Neural crest cell (in vitro differentiated cells): ENCODE measurements around the gene MTHFD1L. TPM values are rescaled to one million over a fixed set of nuclear protein-coding genes. Genes with fewer than 3 reads are reported as not detected.

Source experiments
- DNase-seq: peaks from one replicate; pipeline ENCODE4 v3.0.0; 2021; ENCODE audit warnings: low read depth, mixed read lengths, low spot score
- H3K27ac Mint-ChIP-seq: one replicate; pipeline ENCODE4 v1.8.0; 2021; ENCODE audit warnings: mild to moderate bottlenecking, mixed read lengths; ENCODE audit not compliant: unreplicated experiment
- H3K27me3 Mint-ChIP-seq: 2 replicates; pipeline ENCODE4 v1.8.0; 2021; ENCODE audit warnings: low read depth, mild to moderate bottlenecking, mixed read lengths
- H3K36me3 Mint-ChIP-seq: 2 replicates; pipeline ENCODE4 v1.8.0; 2021; ENCODE audit warnings: low read depth, mild to moderate bottlenecking, mixed read lengths
- H3K4me1 Mint-ChIP-seq: 2 replicates; pipeline ENCODE4 v1.8.0; 2021; ENCODE audit warnings: mixed read lengths
- H3K4me3 Mint-ChIP-seq: one replicate; pipeline ENCODE4 v1.8.0; 2021; ENCODE audit warnings: mild to moderate bottlenecking, mixed read lengths
- H3K9me3 Mint-ChIP-seq: 2 replicates; pipeline ENCODE4 v1.8.0; 2021; ENCODE audit warnings: mixed read lengths
- CTCF ChIP-seq: fragments of 200-600 bp; sonication (generic); conservative IDR thresholded peaks from 2 replicates; pipeline ENCODE4 v1.5.0; 2021; ENCODE audit warnings: antibody characterized with exemption, mild to moderate bottlenecking
- total RNA-seq: library from RNA; stranded (reverse); gene quantifications from 2 replicates; pipeline ENCODE4 v1.2.1, GENCODE V29; 2021

MTHFD1L gene
- total RNA-seq, 1 donor from 2014 or later = 71.3 TPM

DNA sequence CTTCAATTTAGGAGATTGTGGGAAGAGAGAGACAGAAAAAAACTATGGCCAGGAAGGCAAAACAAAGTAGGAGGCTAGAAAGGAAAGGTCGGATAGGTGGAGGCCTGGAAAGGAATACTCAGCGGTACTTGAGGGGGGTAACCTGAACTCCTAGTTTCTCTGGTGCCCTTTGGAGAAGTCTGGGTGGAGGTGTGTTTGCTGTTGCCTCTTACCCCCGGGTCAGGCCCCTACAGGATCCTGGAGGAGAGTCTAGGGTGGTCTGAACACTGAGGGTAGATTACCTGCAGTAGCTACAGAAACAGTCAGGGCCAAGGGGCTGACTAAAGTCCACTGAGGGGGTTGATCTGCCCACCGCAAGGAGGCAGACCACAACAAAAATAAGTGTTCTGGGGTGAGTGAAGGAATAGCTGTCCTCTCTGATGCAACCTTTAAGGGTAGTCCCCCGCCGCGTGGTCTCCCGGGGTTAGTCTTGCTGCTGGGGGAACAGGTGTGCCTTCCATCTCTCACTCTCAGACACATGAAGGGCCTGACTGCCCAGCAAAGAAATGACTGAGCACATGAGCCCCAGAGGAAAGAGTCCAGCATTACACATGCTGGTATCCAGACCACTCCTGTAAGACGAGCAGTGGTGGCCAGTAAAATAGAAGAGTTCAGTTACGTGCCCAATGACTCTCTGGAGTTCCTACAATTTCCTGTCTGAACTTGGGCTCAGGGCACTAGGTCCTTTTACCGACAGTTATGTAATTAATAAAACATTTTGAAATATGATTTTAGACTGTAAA is 59.5 kb downstream of the MTHFD1L start:
- H3K9me3 Mint-ChIP-seq = no peaks in the 10 kb centered on the region
- H3K4me1 Mint-ChIP-seq = no peaks in the 10 kb centered on the region
- no peak for DNase-seq
- H3K27me3 Mint-ChIP-seq = no peaks in the 10 kb centered on the region
- TF ChIP-seq CTCF = no peak
- H3K36me3 Mint-ChIP-seq = peaks cover 17% of the 10 kb centered on the region
- no peak overlapping the region for H3K27ac Mint-ChIP-seq
- no peak overlapping the region for H3K4me3 Mint-ChIP-seq

DNA sequence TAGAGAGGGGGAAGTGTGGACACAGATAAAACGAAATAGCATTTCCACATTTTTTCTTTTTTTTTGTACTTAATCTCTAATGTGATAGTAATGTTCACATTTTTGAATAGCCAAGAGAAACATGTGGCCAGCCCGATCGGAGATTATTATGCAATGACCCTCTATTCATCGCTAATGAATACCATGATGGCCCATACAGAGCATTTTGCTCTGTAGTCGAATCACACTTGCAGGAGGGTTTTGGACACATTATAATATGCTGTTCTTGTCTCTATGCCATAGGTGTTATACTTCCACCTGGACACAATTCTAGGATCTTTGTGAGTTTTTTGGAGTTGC is 60.1 kb downstream of the MTHFD1L start:
- H3K36me3 Mint-ChIP-seq = peaks cover 15% of the 10 kb centered on the region
- H3K9me3 Mint-ChIP-seq = no peaks in the 10 kb centered on the region
- H3K4me1 Mint-ChIP-seq = no peaks in the 10 kb centered on the region
- no peak overlapping the region for H3K4me3 Mint-ChIP-seq
- H3K27me3 Mint-ChIP-seq = no peaks in the 10 kb centered on the region
- TF ChIP-seq CTCF = no peak
- no peak for DNase-seq
- no peak overlapping the region for H3K27ac Mint-ChIP-seq

DNA sequence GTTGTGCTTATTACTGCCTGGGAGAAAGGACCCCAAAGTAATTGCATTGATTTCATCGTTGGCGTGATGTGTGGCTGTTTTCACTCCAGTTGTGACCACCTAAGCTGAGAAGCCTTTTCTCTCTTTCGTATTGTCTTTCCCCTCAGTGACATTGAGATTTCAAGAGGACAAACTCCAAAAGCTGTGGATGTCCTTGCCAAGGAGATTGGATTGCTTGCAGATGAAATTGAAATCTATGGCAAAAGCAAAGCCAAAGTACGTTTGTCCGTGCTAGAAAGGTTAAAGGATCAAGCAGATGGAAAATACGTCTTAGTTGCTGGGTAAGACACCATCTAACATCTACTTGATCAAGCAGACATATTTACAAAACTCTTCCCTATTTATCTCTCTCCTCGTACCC is 60.5 kb downstream of the MTHFD1L start:
- Mint-ChIP-seq H3K4me3 (no peak overlapping the region), H3K27me3 (no peaks in the 10 kb centered on the region), H3K36me3 (peaks cover 15% of the 10 kb centered on the region), H3K9me3 (no peaks in the 10 kb centered on the region), H3K27ac (no peak overlapping the region), H3K4me1 (no peaks in the 10 kb centered on the region)
- DNase-seq = no peak
- no peak for TF ChIP-seq CTCF

GRCh38 chr6:150928882-150929281 is 63.4 kb downstream of the MTHFD1L start:
- H3K36me3 Mint-ChIP-seq = peaks cover 11% of the 10 kb centered on the region
- H3K27me3 Mint-ChIP-seq = no peaks in the 10 kb centered on the region
- TF ChIP-seq CTCF = peak; percentile 33
- H3K4me1 Mint-ChIP-seq = no peaks in the 10 kb centered on the region
- DNase-seq = no peak
- no peak overlapping the region for H3K27ac Mint-ChIP-seq
- H3K4me3 Mint-ChIP-seq = no peak overlapping the region
- no peaks in the 10 kb centered on the region for H3K9me3 Mint-ChIP-seq

DNA sequence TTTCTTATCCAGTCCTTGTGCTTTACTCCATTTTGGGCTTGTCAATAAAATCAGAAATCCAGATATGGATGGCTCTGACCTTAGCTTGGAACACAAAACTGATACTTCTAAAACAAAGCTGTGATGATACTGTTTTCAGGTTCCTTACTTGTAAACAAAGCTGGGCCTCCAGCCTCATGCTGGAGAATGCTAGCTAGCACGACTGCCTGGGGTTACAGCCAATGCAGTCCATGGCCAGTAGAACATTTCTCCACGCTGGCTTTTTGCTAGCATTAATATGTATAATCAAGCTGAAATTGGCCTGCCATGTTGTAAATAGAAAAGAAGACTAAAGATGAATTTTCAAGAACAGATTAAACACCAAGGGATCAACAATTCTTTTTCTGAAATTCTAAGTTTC is 63.9 kb downstream of the MTHFD1L start:
- Mint-ChIP-seq H3K27ac (no peak overlapping the region), H3K4me1 (no peaks in the 10 kb centered on the region), H3K27me3 (no peaks in the 10 kb centered on the region), H3K4me3 (no peak overlapping the region), H3K9me3 (no peaks in the 10 kb centered on the region), H3K36me3 (peaks cover 16% of the 10 kb centered on the region)
- DNase-seq = no peak
- TF ChIP-seq CTCF = no peak
